ENCODE measurements around the gene CAMSAP1. TPM values are rescaled to one million over a fixed set of nuclear protein-coding genes. Genes with fewer than 3 reads are reported as not detected.

The CAMSAP1 gene
- total RNA-seq, 1 donor: 26.1 TPM

DNA sequence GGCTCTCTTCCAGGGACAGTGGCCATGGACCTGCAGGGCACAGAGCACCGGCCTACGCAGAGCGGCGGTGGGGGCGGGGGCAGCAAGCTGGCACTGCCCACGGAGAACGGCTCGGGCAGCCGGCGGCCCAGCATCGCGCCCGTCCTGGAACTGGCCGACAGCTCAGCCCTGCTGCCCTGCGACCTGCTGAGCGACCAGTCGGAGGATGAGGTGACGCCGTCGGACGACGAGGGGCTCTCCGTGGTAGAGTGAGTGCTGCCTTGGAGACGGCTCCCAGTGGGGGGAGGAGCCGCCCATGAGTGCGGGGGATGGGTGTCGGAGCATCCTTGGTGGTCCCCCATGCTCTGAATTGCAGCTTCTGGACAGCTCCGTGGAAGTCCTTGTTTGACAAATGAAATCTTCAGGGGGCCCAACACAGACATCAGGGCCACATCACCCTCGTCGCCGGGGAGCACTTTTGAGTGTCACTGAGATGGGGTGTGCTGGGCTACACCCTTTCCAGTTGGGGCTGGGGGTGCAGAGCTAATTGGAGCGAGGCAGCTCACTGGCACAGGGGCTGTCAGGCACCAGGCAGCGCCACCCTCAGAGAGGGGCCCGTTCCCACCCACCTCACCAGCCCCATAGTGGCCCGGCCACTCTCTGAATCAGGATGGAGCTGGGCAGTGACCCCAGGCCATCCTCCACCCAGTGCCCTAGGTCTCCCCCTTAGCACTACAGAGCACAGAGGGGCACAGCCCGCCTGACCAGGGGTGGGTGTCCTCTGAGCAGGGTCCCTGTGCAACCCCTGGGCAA, 134.4 kb downstream of the CAMSAP1 start:
- no peak for DNase-seq (ENCODE audit: insufficient read length, low spot score, missing footprints)
- no peaks in the 10 kb centered on the region for H3K36me3 ChIP-seq (ENCODE audit: insufficient read depth, low read length)
- no peak overlapping the region for H3K27ac ChIP-seq (ENCODE audit: low read depth, low read length)
- no peaks in the 10 kb centered on the region for H4K20me1 ChIP-seq (ENCODE audit: insufficient read depth, low read length)
- H3K4me1 ChIP-seq (ENCODE audit: insufficient read depth, low read length): no peaks in the 10 kb centered on the region
- no peak overlapping the region for H3K4me3 ChIP-seq (ENCODE audit: insufficient read depth, low read length)
- no peaks in the 10 kb centered on the region for H3K79me2 ChIP-seq (ENCODE audit: insufficient read depth, low read length)
- no peak overlapping the region for H2AFZ ChIP-seq (ENCODE audit: low read length)
- TF ChIP-seq CTCF (IDR thresholded peaks at IDR 0.05; ENCODE audit: extremely low read depth, low read depth, low read length): no peak
- H3K4me2 ChIP-seq (ENCODE audit: insufficient read depth, low read length): no peak overlapping the region
- H3K27me3 ChIP-seq (ENCODE audit: insufficient read depth, low read length): no peaks in the 10 kb centered on the region
- no peaks in the 10 kb centered on the region for H3K9me3 ChIP-seq (ENCODE audit: low read depth, low read length)

DNA sequence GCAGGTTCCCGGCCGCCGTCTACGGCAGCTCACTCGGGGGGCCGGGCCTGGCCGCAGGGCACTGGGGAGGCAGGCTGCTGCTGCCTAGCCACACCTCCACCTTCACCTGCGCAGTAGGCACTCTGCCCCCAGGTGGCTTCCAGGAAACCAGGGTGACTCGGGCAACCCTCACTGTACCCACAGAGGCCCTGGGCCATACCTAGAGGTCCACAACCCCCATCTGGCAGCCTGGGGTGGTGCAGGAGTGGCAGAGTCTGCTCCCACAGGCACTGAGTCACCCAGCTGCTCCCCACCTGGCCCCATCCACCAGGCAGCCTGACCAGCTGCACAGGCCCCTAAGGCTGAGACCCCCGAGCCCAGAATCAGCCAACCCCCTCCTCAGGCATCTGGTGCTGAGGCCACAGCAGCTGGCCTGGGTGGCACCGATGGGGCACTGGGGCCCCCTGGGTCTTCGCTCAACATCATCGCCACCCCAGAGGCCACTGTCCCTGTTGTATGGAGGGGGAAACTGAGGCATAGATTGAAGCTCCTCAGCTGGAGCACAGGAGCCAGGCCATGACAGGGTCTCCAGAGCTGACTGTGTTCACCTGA, 135.2 kb downstream of the CAMSAP1 start:
- no peaks in the 10 kb centered on the region for H4K20me1 ChIP-seq (ENCODE audit: insufficient read depth, low read length)
- H3K4me3 ChIP-seq (ENCODE audit: insufficient read depth, low read length): no peak overlapping the region
- no peak overlapping the region for H2AFZ ChIP-seq (ENCODE audit: low read length)
- H3K4me1 ChIP-seq (ENCODE audit: insufficient read depth, low read length): no peaks in the 10 kb centered on the region
- H3K4me2 ChIP-seq (ENCODE audit: insufficient read depth, low read length): no peak overlapping the region
- no peaks in the 10 kb centered on the region for H3K9me3 ChIP-seq (ENCODE audit: low read depth, low read length)
- no peak for TF ChIP-seq CTCF (IDR thresholded peaks at IDR 0.05; ENCODE audit: extremely low read depth, low read depth, low read length)
- DNase-seq (ENCODE audit: insufficient read length, low spot score, missing footprints): no peak
- no peak overlapping the region for H3K27ac ChIP-seq (ENCODE audit: low read depth, low read length)
- no peaks in the 10 kb centered on the region for H3K27me3 ChIP-seq (ENCODE audit: insufficient read depth, low read length)
- H3K36me3 ChIP-seq (ENCODE audit: insufficient read depth, low read length): no peaks in the 10 kb centered on the region
- H3K79me2 ChIP-seq (ENCODE audit: insufficient read depth, low read length): no peaks in the 10 kb centered on the region

DNA sequence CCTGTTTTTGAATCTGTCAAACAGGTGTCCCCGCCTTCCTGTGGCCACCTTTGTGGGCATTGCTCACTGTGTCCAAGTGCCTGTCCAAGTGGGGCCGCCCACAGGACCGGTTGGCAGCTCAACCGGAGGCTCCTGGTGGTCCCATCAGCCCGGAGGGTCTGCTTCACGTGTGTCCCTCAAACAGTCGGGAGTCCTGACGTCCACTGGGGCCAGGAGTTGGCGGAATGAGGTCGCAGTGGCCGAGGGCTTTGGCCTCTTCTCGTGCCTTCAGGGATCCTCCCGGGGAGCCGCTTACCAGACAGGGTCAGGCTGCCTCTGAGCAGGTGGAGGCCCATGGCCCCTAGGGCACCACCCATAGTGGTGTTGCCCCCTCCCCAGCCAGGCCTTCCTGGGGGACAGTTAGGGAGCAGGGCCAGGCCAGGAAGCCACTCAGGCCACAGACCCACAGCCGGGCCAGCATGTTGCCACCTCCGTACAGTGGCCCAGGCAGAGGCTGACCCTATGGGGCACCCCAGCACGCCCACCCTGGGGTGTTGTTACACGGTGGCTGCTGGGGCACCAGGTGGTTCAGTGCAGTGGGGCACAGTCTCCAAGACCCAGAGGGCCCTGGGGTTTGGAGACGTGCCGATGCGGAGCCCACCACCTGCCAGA, 135.8 kb downstream of the CAMSAP1 start:
- TF ChIP-seq CTCF (IDR thresholded peaks at IDR 0.05; ENCODE audit: extremely low read depth, low read depth, low read length): no peak
- Histone ChIP-seq H4K20me1 (ENCODE audit: insufficient read depth, low read length) (no peaks in the 10 kb centered on the region), H3K4me1 (ENCODE audit: insufficient read depth, low read length) (no peaks in the 10 kb centered on the region), H3K36me3 (ENCODE audit: insufficient read depth, low read length) (no peaks in the 10 kb centered on the region), H3K4me3 (ENCODE audit: insufficient read depth, low read length) (no peak overlapping the region), H3K27me3 (ENCODE audit: insufficient read depth, low read length) (no peaks in the 10 kb centered on the region), H3K79me2 (ENCODE audit: insufficient read depth, low read length) (no peaks in the 10 kb centered on the region), H3K4me2 (ENCODE audit: insufficient read depth, low read length) (no peak overlapping the region), H2AFZ (ENCODE audit: low read length) (no peak overlapping the region), H3K27ac (ENCODE audit: low read depth, low read length) (no peak overlapping the region), H3K9me3 (ENCODE audit: low read depth, low read length) (no peaks in the 10 kb centered on the region)
- no peak for DNase-seq (ENCODE audit: insufficient read length, low spot score, missing footprints)

GRCh38 chr9:135770771-135771170, 136.6 kb downstream of the CAMSAP1 start:
- Histone ChIP-seq H2AFZ (ENCODE audit: low read length) (no peak overlapping the region), H3K79me2 (ENCODE audit: insufficient read depth, low read length) (no peaks in the 10 kb centered on the region), H3K4me1 (ENCODE audit: insufficient read depth, low read length) (no peaks in the 10 kb centered on the region), H4K20me1 (ENCODE audit: insufficient read depth, low read length) (no peaks in the 10 kb centered on the region), H3K27me3 (ENCODE audit: insufficient read depth, low read length) (no peaks in the 10 kb centered on the region), H3K4me3 (ENCODE audit: insufficient read depth, low read length) (no peak overlapping the region), H3K4me2 (ENCODE audit: insufficient read depth, low read length) (no peak overlapping the region), H3K27ac (ENCODE audit: low read depth, low read length) (no peak overlapping the region), H3K9me3 (ENCODE audit: low read depth, low read length) (no peaks in the 10 kb centered on the region), H3K36me3 (ENCODE audit: insufficient read depth, low read length) (no peaks in the 10 kb centered on the region)
- DNase-seq (ENCODE audit: insufficient read length, low spot score, missing footprints): no peak
- no peak for TF ChIP-seq CTCF (IDR thresholded peaks at IDR 0.05; ENCODE audit: extremely low read depth, low read depth, low read length)

All from osteoblast (primary cell).